BJ (cell line): ENCODE measurements around the gene PPFIA3. TPM values are rescaled to one million over a fixed set of nuclear protein-coding genes. Genes with fewer than 3 reads are reported as not detected.
"Not testable (repeated sequence)": the region's sequence is repeated elsewhere in the genome, so short reads cannot be mapped to it uniquely, and the experiment has no call there.

Source experiments
- CTCF ChIA-PET: fragments of 350-600 bp; formaldehyde crosslinking; extraction: SDS; loops from one replicate; lab custom pipeline; 2021; ENCODE audit warnings: antibody characterized with exemption, inconsistent platforms; lab: Yijun Ruan, JAX
- POLR2A ChIA-PET: fragments of 300-600 bp; sonication (Branson Sonifier 250); formaldehyde crosslinking; extraction: SDS; loops from one replicate; lab custom pipeline; 2021; ENCODE audit warnings: antibody characterized with exemption; lab: Charles Lee
- DNase-seq: peaks from one replicate; pipeline ENCODE4 v3.0.0-alpha.2; 2011; ENCODE audit warnings: low read depth
- H3K27me3 ChIP-seq: 2 replicates; pipeline ENCODE4 v1.6.0; 2011; ENCODE audit warnings: low read length; ENCODE audit not compliant: control insufficient read depth, insufficient read depth
- H3K36me3 ChIP-seq: 2 replicates; pipeline ENCODE4 v1.5.1; 2011; ENCODE audit warnings: low read length; ENCODE audit not compliant: control insufficient read depth, insufficient read depth
- H3K4me3 ChIP-seq: 2 replicates; pipeline ENCODE4 v1.5.1; 2011; ENCODE audit warnings: low read depth, mild to moderate bottlenecking, control low read depth, low read length
- CTCF ChIP-seq: IDR thresholded peaks from 2 replicates; pipeline ENCODE4 v1.5.1; 2011; ENCODE audit warnings: low read depth, mild to moderate bottlenecking, control low read depth, inconsistent platforms, low read length, moderate library complexity; ENCODE audit not compliant: insufficient read depth
- polyA plus RNA-seq: library from polyadenylated mRNA; depleted of rRNA; stranded (reverse); fragments of >200 nt; gene quantifications from 2 replicates; pipeline ENCODE4 v1.2.3, GENCODE V29; 2011

Gene PPFIA3
- polyA plus RNA-seq, 1 experiment: 1.4 TPM

- peak overlapping the region; percentile 92 for H3K4me3 ChIP-seq
- no peak for TF ChIP-seq CTCF
- ChIA-PET CTCF (interaction anchor here (0.9 to 2.0 kb wide), 7 partner anchors 10 to 91 kb away, joined by 3 to 6 read pairs (median 4); no protein-coding TSS in a partner anchor), POLR2A (no interaction called here)
- H3K27me3 ChIP-seq: peaks cover 4% of the 10 kb centered on the region; the same call in 1 of the 2 replicates
- H3K36me3 ChIP-seq: no peaks in the 10 kb centered on the region
- DNase-seq: no peak
These were observed 1.4 kb upstream of the PPFIA3 start for GRCh38 chr19:49117677-49118564.

- no peak for DNase-seq
- ChIA-PET CTCF (interaction anchor here (1.8 to 2.0 kb wide), 2 partner anchors 11 to 12 kb away, joined by 4 to 6 read pairs; no protein-coding TSS in a partner anchor), POLR2A (no interaction called here)
- Histone ChIP-seq H3K27me3 (peaks cover 4% of the 10 kb centered on the region; the same call in 1 of the 2 replicates), H3K4me3 (peak within 1 kb of the TSS; percentile 92), H3K36me3 (no peaks in the 10 kb centered on the region)
- peak; percentile 19; the same call in 1 of the 2 replicates for TF ChIP-seq CTCF
These were observed 556 bp upstream of the PPFIA3 start, which contains the start of gene C19orf73 for GRCh38 chr19:49118565-49119410. TSS of gene C19orf73 (minus strand) at chr19:49119143. CDS start at chr19:49119022, 121 bp downstream.

GRCh38 chr19:49120325-49120683 is 960 bp downstream of the PPFIA3 start:
- TF ChIP-seq CTCF: no peak
- CTCF ChIA-PET: interaction anchor here (0.8 to 2.8 kb wide), 5 partner anchors 16 to 77 kb away, joined by 3 to 9 read pairs (median 3); no protein-coding TSS in a partner anchor
- Histone ChIP-seq H3K36me3 (no peaks in the 10 kb centered on the region), H3K4me3 (no peak overlapping the region), H3K27me3 (peaks cover 7% of the 10 kb centered on the region)
- POLR2A ChIA-PET: no interaction called here
- no peak for DNase-seq

- Histone ChIP-seq H3K4me3 (no peak overlapping the region), H3K36me3 (no peaks in the 10 kb centered on the region), H3K27me3 (peaks cover 7% of the 10 kb centered on the region)
- CTCF ChIA-PET: interaction anchor here (1.1 to 2.8 kb wide), 5 partner anchors 23 to 78 kb away, joined by 3 to 9 read pairs (median 4); no protein-coding TSS in a partner anchor
- POLR2A ChIA-PET: no interaction called here
- no peak for TF ChIP-seq CTCF
- no peak for DNase-seq
These were observed 1.5 kb downstream of the PPFIA3 start for GRCh38 chr19:49120868-49121267.

GRCh38 chr19:49121841-49122240 is 2.5 kb downstream of the PPFIA3 start:
- not testable (repeated sequence) for DNase-seq
- CTCF ChIA-PET: interaction anchor here (0.6 to 2.8 kb wide), 3 partner anchors 24 to 788 kb away, joined by 3 to 9 read pairs (median 4); no protein-coding TSS in a partner anchor

GRCh38 chr19:49123285-49123684 is 3.9 kb downstream of the PPFIA3 start:
- CTCF ChIA-PET: interaction anchor here (1.4 kb wide), 1 partner anchor 9 kb away, joined by 3 read pairs; the partner anchor contains the start of gene LIN7B
- DNase-seq, H3K4me3 ChIP-seq, H3K36me3 ChIP-seq, H3K27me3 ChIP-seq, POLR2A ChIA-PET: not testable (repeated sequence)

More at GRCh38 chr19:49121841-49122240, 2.5 kb downstream of the PPFIA3 start:
- H3K27me3 ChIP-seq, H3K36me3 ChIP-seq, POLR2A ChIA-PET, H3K4me3 ChIP-seq: not testable (repeated sequence)
